Testis (tissue), 3 donors: ENCODE results near the gene RASGRP4. TPM values are rescaled to one million over a fixed set of nuclear protein-coding genes. Genes with fewer than 3 reads are reported as not detected.

Experiments
- DNase-seq: peaks from one replicate; pipeline ENCODE4 v3.0.0-alpha.2; 2019
- H3K27ac ChIP-seq, 2 donors: fragments of 200-600 bp; sonication (generic); one replicate each; pipeline ENCODE4 v1.5.1; 2019
- H3K27me3 ChIP-seq: fragments of 200-600 bp; sonication (generic); one replicate; pipeline ENCODE4 v1.5.1; 2019
- H3K36me3 ChIP-seq: fragments of 200-600 bp; sonication (generic); one replicate; pipeline ENCODE4 v1.5.1; 2017; ENCODE audit warnings: low read depth; ENCODE audit errors: missing control alignments
- H3K4me1 ChIP-seq: fragments of 200-600 bp; sonication (generic); one replicate; pipeline ENCODE4 v1.5.1; 2019
- H3K4me3 ChIP-seq, 2 donors: fragments of 200-600 bp; sonication (generic); one replicate each; pipeline ENCODE4 v1.5.1; 2017 to 2019
- H3K9me3 ChIP-seq: fragments of 200-600 bp; sonication (generic); one replicate; pipeline ENCODE4 v1.5.1; 2017
- POLR2A ChIP-seq: fragments of 450-650 bp; IDR thresholded peaks from one replicate; pipeline ENCODE4 v1.6.1; 2017; ENCODE audit warnings: antibody characterized with exemption, mild to moderate bottlenecking, moderate library complexity
- WGBS, 2 donors: methylation state at CpG; one replicate each; pipeline ENCODE4 v1.1.5; 2018; 5-methylcytosine and 5-hydroxymethylcytosine counted together
- intact Hi-C: fragments of 100-400 bp; cut with DNase I; formaldehyde crosslinking; loops from one replicate; pipeline ENCODE4 v1.15.1; 2023; ENCODE audit warnings: low total_unique reads
- polyA plus RNA-seq: library from polyadenylated mRNA; stranded (reverse); fragments of 350-450 nt; fragmentation: Illumina TruSeq; extraction: RNeasy Lipid Tissue Mini Kit (QIAGEN cat#74804); gene quantifications from one replicate; pipeline ENCODE4 v1.2.3, GENCODE V29; 2014; ENCODE audit warnings: low read depth, low replicate concordance; ENCODE audit not compliant: insufficient read depth
- total RNA-seq, 2 donors: library from RNA; depleted of rRNA; stranded (reverse); fragments of >200 nt; gene quantifications; one replicate each; pipeline ENCODE4 v1.2.3, GENCODE V29; 2016
- TF ChIP-seq, protein P1 (sequence below), 3 experiments: fragments of 450-650 bp in 2 of 3; fragments of 200-600 bp in 1 of 3; sonication (generic) in 1 of 3; IDR thresholded peaks; one replicate each; pipeline ENCODE4 v1.5.1; 2016 to 2019; ENCODE audit warnings: antibody characterized with exemption in 3 of 3, mild to moderate bottlenecking in 2 of 3, moderate library complexity in 1 of 3

Gene RASGRP4
- total and polyA plus RNA-seq, 3 donors from 2014 or later = 0.71 to 1.5 (median 1.3) TPM

- Histone ChIP-seq H3K36me3 (no peaks in the 10 kb centered on the region), H3K27me3 (no peaks in the 10 kb centered on the region), H3K9me3 (no peaks in the 10 kb centered on the region), H3K4me1 (no peaks in the 10 kb centered on the region), H3K27ac (no peak overlapping the region), H3K4me3 (no peak overlapping the region)
- TF ChIP-seq POLR2A = no peak
- TF ChIP-seq, protein P1, sequence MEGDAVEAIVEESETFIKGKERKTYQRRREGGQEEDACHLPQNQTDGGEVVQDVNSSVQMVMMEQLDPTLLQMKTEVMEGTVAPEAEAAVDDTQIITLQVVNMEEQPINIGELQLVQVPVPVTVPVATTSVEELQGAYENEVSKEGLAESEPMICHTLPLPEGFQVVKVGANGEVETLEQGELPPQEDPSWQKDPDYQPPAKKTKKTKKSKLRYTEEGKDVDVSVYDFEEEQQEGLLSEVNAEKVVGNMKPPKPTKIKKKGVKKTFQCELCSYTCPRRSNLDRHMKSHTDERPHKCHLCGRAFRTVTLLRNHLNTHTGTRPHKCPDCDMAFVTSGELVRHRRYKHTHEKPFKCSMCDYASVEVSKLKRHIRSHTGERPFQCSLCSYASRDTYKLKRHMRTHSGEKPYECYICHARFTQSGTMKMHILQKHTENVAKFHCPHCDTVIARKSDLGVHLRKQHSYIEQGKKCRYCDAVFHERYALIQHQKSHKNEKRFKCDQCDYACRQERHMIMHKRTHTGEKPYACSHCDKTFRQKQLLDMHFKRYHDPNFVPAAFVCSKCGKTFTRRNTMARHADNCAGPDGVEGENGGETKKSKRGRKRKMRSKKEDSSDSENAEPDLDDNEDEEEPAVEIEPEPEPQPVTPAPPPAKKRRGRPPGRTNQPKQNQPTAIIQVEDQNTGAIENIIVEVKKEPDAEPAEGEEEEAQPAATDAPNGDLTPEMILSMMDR (IDR thresholded peaks at IDR 0.05) = no peak
- WGBS, 2 donors = 78 to 87% methylated on average over 9 to 13 of the region's 13 CpGs
- DNase-seq = no peak
- intact Hi-C loops = no loop called here
Measured at GRCh38 chr19:38458991-38459390, 33.0 kb upstream of the RASGRP4 start.

GRCh38 chr19:38457690-38458405, 31.8 kb upstream of the RASGRP4 start:
- Histone ChIP-seq H3K27me3 (no peaks in the 10 kb centered on the region), H3K27ac (no peak overlapping the region), H3K36me3 (no peaks in the 10 kb centered on the region), H3K4me1 (no peaks in the 10 kb centered on the region), H3K9me3 (no peaks in the 10 kb centered on the region), H3K4me3 (no peak overlapping the region)
- DNase-seq = no peak
- WGBS, 2 donors = 82 to 93% methylated on average over 13 to 15 of the region's 15 CpGs
- TF ChIP-seq, protein P1 (IDR thresholded peaks at IDR 0.05) = no peak
- no peak for TF ChIP-seq POLR2A
- intact Hi-C loops = no loop called here

DNA sequence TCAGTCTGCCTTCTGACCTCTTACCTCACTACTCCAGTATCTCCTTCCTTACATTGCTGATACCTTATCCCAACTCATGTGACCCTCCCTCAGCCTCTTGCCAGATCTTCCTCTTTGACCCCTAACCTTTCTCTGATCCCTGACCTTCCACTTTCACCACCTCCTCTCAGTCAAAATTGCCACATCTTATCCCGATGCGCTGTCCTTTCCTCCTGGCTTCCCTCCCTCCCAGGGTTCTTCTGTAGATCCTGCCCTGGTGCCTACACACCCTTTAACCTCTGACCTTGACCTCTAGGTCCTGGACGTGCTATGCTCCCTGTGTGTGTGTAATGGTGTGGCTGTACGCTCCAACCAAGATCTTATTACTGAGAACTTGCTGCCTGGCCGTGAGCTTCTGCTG, 31.2 kb upstream of the RASGRP4 start:
- intact Hi-C loops = no loop called here
- H3K27me3 ChIP-seq = no peaks in the 10 kb centered on the region
- no peaks in the 10 kb centered on the region for H3K4me1 ChIP-seq
- no peaks in the 10 kb centered on the region for H3K36me3 ChIP-seq
- H3K27ac ChIP-seq = no peak overlapping the region
- TF ChIP-seq, protein P1 (IDR thresholded peaks at IDR 0.05) = no peak
- no peak for TF ChIP-seq POLR2A
- 66 to 78% methylated on average over 5 of the region's 5 CpGs for WGBS, 2 donors
- no peaks in the 10 kb centered on the region for H3K9me3 ChIP-seq
- no peak for DNase-seq
- no peak overlapping the region for H3K4me3 ChIP-seq

DNA sequence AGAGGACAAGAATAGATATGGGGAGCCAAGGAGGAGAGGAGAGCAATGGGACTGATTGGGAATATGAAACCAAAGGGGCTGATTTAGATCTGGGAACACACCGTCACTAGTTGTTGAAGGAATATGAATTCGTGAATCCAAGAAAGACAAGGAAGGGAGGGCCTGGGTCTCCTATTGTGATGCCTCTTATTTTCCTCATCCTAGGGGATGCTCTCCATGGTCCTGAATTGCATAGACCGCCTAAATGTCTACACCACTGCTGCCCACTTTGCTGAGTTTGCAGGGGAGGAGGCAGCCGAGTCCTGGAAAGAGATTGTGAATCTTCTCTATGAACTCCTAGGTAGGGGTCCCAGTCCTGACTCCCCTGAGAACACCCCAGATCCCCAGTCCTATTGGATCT, 29.0 kb upstream of the RASGRP4 start:
- 61 to 65% methylated on average over 4 of the region's 4 CpGs for WGBS, 2 donors
- Histone ChIP-seq H3K4me1 (no peaks in the 10 kb centered on the region), H3K27ac (no peak overlapping the region), H3K36me3 (no peaks in the 10 kb centered on the region), H3K4me3 (no peak overlapping the region), H3K9me3 (no peaks in the 10 kb centered on the region), H3K27me3 (no peaks in the 10 kb centered on the region)
- no peak for TF ChIP-seq POLR2A
- TF ChIP-seq, protein P1 (IDR thresholded peaks at IDR 0.05) = no peak
- intact Hi-C loops = no loop called here
- no peak for DNase-seq

DNA sequence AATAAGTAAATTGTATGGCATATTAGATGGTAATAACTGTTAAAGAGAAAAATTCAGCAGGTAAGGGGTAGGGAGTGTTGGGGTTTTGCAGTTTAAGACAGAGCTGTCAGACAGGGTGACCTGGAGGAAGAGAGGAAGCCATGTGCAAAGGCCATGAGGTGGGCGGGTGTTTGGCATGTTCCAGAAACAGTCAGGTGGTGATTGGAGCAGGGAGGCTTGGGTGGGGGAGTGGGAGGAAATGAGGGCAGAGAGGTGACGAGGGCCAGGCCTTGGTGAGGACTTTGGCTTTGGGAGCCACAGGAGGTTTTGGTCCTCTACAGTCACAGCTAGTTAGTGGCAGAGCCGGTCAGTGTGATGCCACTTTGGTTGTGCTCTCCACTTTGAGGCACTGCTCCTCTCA, 27.6 kb upstream of the RASGRP4 start:
- no peak overlapping the region for H3K27ac ChIP-seq
- no peaks in the 10 kb centered on the region for H3K9me3 ChIP-seq
- no peaks in the 10 kb centered on the region for H3K27me3 ChIP-seq
- no peak for DNase-seq
- intact Hi-C loops = no loop called here
- TF ChIP-seq POLR2A = no peak
- H3K4me3 ChIP-seq = no peak overlapping the region
- no peaks in the 10 kb centered on the region for H3K36me3 ChIP-seq
- 66 to 83% methylated on average over 3 of the region's 3 CpGs for WGBS, 2 donors
- no peaks in the 10 kb centered on the region for H3K4me1 ChIP-seq
